ENCODE results near the gene UNCX.

The UNCX gene

DNA sequence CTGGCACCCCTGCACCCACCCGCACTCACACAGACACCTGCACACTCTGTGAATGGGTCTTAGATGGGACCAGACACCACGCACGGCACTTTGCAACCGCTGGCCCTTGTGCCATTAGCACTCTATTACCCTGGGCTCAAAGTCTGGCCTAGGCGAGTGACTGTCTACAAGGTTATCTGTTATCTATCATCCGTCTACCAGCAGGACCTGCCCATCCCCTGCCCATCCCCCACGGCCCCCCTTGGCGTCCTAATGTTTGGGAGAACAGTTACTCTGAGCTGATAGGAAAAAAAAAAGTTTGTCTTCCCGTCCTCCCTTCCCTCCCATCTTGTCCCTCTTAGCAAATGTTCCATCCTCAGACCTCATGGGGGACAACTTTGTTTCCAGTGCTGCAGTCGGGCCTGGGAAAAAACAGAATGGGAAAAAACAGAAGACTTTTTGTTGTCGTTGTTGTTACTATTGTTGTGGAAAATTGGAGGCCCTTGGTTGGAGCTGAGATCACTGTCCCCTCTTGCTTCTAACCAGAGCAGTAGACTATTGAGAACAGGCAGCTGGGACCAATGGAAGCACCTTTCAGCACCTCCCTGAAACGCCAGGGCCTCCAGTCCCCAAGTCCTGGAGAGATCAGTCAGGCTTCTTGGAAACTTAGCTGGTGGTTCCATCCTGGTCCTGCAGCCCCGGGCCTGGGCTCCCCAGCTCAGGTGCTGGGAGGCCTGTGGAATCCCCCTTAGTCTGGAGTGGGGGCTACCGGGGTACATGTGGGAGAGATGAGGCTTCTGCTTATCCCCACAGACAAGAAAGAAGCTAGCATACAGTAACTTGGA, 12.2 kb downstream of the UNCX start:
- DNase-seq, result no peak

DNA sequence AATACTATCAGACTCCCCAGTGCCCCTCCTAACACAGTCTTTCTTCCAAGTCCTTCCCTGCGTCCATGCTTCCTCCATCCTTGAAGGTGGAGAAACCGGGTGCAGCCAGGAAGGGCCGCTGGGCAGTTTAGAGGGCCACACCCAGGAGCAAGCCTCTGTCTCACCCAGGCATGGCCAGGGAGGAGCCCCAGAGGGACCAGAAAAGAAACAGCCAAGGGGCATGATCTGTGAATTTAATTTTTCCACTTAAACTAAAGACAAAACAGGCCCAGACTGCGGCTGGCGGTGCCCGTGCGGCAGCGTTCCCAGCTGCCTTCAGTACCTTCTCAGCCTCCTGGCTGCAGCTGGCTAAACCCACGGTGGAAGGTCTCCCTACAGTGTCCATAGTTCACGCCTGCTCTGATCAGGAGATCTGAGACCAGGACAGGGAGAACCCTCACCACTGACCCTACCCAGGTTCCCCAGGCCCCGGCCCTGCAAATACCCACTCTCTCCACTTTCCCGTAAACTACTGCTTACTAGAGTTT, 12.9 kb downstream of the UNCX start:
- no peak for DNase-seq

DNA sequence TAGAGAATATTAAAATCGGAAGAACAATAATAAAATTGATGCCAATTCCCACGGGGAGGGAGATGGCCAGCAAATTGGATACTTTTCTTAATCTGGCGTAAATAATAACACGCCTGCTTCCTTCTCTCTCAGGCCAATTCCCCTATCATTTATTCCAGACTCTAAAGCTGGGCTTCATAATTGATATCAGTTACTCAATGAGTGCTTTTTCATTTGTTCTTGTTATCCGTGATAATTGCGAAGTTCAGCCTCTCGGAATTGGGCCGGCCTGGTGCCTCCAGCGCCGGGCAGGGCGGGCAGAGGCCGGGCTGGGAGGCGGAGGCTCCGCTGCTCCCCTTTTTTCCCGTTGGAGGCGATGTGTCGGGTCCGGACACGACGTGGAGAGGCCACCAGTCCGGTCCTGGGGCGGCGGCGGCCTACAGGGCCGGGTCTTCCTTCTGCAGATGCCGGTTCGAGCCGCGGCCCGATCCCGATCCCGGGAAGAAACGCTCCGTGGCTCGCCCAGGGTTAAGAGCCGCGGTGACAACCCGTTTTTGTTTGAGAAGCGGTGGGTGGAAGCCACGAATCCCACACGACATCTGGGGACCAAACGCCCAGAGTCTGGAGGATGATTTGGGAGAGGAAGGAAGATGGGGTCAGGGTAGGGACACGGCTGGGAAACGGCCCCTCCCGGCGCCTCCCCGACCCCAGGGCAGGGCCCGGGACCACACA, 13.6 kb downstream of the UNCX start:
- DNase-seq, result no peak

DNA sequence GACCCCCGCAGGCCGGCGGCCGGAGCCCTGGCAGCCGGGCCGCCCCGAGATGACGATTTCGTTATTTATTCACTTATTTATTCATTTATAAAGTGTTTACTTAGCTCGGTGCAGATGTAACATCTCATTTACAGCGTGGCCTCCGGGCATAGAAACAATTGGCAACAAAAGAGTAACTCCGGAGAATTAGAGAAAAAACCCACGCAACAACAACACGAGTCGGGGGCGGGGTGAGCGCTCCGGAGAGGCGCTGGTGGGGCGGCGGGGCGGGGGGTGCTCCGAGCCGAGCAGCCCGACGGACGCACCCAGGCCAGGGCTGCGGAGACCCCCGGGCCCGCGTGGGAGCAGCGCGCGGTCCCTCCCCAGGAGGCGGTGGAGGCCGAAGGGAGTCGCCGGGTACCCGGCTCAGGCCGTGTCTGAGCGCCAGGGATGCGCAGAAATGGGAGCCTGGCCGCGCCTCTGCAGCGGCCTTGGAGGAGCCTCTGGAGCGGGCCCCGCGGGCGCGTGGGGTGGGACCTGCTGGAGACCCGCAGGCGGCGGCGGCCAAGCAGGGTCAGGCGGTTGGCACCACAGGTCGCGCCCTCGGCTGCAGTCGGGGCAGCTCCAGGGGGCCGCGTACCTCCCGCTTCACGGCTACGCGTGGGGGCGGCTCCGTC, 14.3 kb downstream of the UNCX start:
- no peak for DNase-seq

GRCh38 chr7:1247527-1248041, 14.9 kb downstream of the UNCX start:
- DNase-seq, result no peak

- DNase-seq, result no peak
Measured at GRCh38 chr7:1248143-1248915, 15.7 kb downstream of the UNCX start.

DNA sequence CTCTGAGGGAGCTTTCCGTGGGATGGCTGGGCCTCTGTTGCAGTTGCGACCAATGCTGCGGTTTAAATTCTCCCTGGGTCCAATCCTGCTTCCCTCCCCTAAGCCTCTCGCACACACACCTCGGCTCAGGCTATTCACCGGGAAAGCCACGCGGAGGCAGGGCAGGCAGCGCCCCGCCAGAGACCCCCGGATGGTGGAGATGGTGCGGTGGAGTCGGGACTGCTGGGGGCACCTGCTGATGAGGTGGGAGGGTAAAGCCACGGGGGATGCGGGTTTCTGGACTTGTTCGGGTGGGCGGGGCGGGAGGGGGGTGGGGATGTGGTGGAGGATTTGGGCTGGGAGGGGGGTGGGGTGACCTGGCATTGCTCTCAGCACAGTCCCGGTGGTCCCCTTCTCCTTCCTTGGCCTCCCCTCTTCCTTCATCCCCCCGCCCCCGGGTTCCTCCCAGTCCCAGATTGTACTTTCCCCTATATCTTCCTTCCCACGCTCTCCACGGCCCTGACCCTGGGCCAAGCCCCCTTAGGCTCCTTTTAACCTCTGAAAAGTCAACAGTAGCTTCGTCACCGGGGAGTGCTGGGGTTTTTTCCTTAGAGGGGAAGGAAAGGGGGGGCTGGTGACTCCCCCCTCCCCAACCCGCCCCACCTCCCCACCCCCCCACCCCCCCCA, 16.4 kb downstream of the UNCX start:
- no peak for DNase-seq

DNA sequence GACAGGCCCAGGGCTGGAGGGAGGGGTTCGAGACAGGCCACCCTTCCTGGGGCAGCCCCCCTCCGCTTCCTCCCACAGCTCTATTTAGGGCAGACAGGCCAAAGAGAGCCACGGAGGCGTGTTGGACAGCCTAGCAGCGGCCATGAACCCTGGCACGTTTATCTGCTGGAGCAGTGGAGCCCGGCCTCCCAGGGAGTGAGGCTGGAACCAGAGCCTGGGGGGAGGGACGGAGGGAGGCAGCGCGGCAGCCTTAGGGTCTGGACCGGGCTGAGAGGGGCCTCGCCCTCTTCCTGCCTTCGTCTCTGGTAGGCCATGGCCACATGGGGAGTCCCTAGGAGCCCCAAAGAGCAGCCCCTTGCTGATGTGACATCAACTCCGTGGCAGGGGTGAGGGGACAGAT, 17.1 kb downstream of the UNCX start:
- no peak for DNase-seq

- DNase-seq, result no peak
Measured at GRCh38 chr7:1250901-1251300, 18.2 kb downstream of the UNCX start.

GRCh38 chr7:1251796-1252539, 19.3 kb downstream of the UNCX start:
- no peak for DNase-seq

- no peak for DNase-seq
Measured at GRCh38 chr7:1252540-1253090, 19.9 kb downstream of the UNCX start.

DNA sequence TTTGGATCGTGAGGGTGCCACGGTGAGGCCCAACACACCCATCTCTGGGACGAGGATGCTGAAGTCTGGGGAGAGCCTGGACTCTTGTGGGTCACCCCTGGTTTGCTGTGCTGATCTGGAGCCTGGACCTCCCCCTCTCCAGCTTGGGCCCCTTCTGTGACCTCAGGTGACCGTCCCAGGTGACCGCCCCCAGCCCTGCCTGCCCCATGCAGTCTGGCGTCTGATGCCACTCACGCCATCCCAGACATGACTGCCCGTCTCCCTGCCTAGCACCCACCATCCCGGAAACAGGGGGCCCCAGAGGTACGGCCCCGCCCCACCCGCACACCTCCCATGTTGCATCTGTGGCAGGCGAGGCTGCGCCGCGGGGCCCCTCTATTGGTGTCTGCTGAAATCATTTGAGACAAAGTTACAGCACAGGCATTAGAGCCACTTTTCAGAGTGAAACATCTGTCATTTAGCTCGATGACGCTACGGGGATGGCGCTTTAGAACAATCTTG, 21.1 kb downstream of the UNCX start:
- no peak for DNase-seq

DNA sequence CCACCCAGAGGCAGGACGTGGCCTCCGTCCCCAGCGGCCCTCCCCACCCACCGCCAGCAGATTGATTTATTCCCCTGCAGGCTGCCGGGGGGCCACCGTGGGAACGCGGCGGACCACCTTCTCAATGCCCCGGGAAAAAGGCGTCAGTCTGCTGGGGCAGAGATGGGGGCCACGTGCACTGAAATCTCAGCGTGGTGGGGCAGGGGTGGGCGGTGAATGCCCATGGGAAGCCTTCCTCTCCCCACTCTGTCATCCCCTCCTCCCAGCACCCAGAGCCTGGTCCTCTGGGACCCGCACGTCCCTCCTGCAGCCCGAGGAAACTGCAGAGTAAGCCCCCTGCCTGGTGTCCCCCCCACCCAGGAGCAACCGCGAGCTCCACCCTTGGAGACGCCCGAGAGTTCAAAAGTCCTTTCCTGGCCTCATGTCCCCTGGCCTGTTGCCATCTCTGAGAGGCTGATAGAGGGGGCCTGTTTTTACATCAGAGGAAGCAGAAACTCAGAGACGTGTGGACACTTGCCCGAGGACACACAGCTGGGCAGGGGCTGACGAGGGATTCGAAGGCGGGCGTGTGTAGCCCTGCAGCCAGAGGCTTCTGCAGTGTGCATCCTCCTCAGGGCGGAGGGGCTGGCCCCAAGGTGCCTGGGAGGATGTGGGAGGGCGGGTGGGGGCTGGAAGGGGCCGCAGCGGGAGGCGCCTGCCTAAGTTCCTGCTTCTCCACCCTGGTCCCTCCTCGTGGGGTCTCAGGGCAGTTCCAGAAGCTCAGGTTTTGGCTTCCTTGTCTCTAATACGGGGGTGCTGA, 21.8 kb downstream of the UNCX start:
- no peak for DNase-seq

DNA sequence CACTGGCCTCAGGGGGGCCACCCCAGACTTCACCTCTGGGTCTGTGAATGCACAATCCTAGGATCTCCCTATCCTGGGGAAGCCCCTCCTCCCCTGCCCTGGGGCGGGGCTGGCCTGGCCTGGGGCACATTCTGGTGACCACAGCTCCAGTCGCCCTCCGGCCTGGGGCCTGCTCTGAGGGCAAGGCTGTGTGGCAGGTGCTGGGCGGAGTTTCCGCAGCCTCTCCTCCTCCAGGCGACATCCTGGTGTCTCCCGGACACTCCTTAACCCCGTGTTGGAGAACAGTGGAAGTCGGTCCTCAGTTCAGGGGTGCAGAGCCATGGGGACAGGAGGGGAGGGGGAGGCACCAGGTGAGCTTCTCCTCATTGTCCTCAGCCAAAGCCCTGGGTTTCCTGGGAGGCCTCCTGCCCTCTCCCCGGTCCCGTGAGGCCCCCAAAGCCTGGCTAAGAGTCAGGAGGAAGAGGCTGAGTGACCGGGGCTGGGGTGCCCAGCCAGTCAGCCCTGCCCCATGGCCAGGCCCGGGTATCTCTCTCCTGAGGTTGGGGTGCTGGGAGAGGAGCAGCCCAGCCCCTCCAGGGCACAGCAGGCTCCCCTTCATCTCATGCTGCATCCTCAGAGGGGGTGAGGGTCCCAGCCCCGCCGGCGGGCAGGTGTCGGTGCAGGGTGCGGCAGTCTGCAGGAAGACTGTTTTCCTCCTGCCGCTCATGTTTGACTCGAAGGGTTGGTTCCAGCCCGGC, 22.6 kb downstream of the UNCX start:
- DNase-seq, result no peak

DNA sequence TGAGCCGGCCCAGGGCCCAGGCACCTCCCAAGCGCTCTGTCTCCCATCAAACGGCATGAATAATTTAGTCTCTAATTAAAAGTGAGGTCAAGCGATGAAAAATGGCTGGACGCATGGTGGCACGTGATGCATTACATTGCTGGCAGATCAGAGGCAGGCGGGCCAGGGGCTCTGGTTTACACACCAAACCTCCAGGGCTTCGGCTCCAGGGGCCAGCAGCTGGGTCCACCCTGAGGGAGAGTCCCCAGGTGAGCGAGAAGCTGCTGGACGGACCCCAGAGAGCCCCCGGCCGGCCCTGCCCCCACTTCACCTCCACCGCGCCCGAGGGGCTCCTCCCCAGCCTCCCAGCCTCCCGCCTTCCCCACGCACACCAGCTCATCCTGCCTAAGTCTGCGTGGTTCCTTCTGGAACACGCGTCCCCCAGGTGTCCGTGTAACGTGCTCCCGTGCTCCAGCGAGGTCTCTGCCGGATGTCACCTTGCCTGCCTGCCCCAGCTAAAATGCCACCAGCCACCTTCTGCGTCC, 23.2 kb downstream of the UNCX start:
- no peak for DNase-seq

DNA sequence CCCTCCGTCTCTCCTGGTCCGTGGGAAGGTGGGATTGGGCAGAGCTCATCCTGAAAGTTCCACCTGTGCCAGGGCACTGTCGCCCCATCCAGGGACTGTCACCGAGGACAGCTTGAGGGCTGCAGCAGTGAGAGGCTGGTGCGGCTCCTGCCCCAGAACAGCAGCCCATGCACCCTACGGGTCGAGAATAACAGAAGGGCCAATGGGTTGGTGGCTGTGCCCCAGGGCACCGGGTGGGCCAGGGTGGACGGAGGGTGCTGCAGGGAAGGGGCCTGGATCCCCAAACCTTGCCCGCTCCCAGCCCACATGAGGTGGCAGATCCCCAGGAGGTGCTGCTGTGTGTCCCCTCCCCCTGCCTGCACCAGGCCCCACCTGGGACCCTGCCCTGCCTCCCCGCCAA, 23.9 kb downstream of the UNCX start:
- no peak for DNase-seq

- no peak for DNase-seq
Measured at GRCh38 chr7:1257221-1257620, 24.5 kb downstream of the UNCX start.

- no peak for DNase-seq
Measured at GRCh38 chr7:1257863-1258262, 25.2 kb downstream of the UNCX start.
